ENCODE measurements around the gene DOCK3. TPM values are rescaled to one million over a fixed set of nuclear protein-coding genes. Genes with fewer than 3 reads are reported as not detected.

DOCK3 gene
- total and polyA plus RNA-seq, 2 of the 4 experiments (the other 2 are of a cell fraction) = under 0.01 to 0.12 TPM

- H4K20me1 ChIP-seq (ENCODE audit: insufficient read depth, low read length) = peaks cover 59% of the 10 kb centered on the region
- H3K9me1 ChIP-seq (ENCODE audit: insufficient read depth, low read length) = peaks cover 19% of the 10 kb centered on the region
- no TSS peak for BruUV-seq (replicated peaks)
- H3K56ac ChIP-seq (ENCODE audit: extremely low read depth, insufficient read depth, low read length) = no peak overlapping the region
- H4K5ac ChIP-seq (ENCODE audit: low read depth, low read length) = no peak overlapping the region
- H2AFZ ChIP-seq (replicated peaks; ENCODE audit: low read length, poor library complexity) = no peak overlapping the region
- no peaks in the 10 kb centered on the region for H3K27me3 ChIP-seq (ENCODE audit: control insufficient read depth, insufficient read depth, low read length)
- intact Hi-C loops (cut with micrococcal nuclease) (no loop called here), in situ Hi-C loops (cut with MboI; ENCODE audit: low sequenced_read_pairs) (loop anchor here (25.0 kb wide), 2 partner anchors 543 to 1057 kb away; partner anchors contain the start of genes PARP3, RASSF1, RRP9 and TUSC2), dilution Hi-C loops (cut with HindIII; ENCODE audit: low sequenced_read_pairs, unreplicated experiment) (no loop called here)
- peaks cover 29% of the 10 kb centered on the region for H3K4me1 ChIP-seq (ENCODE audit: control insufficient read depth, insufficient read depth, low read length)
- 0 out of 2 replicates have a peak overlapping the region, but pooled peaks have one; percentile 8 for H3K23ac ChIP-seq (ENCODE audit: low read depth, low read length)
- peaks cover 17 to 61% of the 10 kb centered on the region in 2 experiments; a peak in 3 of 4 replicates for H3K79me1 ChIP-seq (ENCODE audit: low read depth in 1 of 2, low read length in 2 of 2)
- no peak overlapping the region for H2BK15ac ChIP-seq (ENCODE audit: low read depth, low read length)
- DNase-seq (no peak), ATAC-seq (ENCODE audit: low read depth) (no peak)
- H3K14ac ChIP-seq (replicated peaks; ENCODE audit: low read depth, low read length) = no peak overlapping the region
- no peak overlapping the region for H3K4ac ChIP-seq (ENCODE audit: low read depth, low read length)
- no peak overlapping the region for H3K4me3 ChIP-seq (ENCODE audit: insufficient read depth, low read depth, low read length)
- H2BK20ac ChIP-seq (ENCODE audit: low read depth, low read length) = no peak overlapping the region
- POLR2A ChIA-PET (ENCODE audit: unreplicated experiment) = interaction anchor here (0.5 kb wide), 1 partner anchor 81 kb away, joined by 4 read pairs; no protein-coding TSS in a partner anchor
- H3K4me2 ChIP-seq (ENCODE audit: low read depth, low read length) = peak overlapping the region; percentile 9; the same call in 1 of the 2 replicates
- H2BK120ac ChIP-seq (ENCODE audit: low read depth, low read length) = no peak overlapping the region
- no peak overlapping the region for H2BK5ac ChIP-seq (ENCODE audit: low read depth, low read length, poor library complexity, severe bottlenecking)
- H3K36me3 ChIP-seq (ENCODE audit: control insufficient read depth, insufficient read depth, low read length) = peaks cover 59% of the 10 kb centered on the region
- no peaks in the 10 kb centered on the region for H3K9me3 ChIP-seq (ENCODE audit: control insufficient read depth, insufficient read depth, low read length)
- TF ChIP-seq MAFK (IDR thresholded peaks at IDR 0.05; ENCODE audit: low read depth, low read length) (peak; percentile 68), SMC3 (IDR thresholded peaks at IDR 0.05; ENCODE audit: low read depth, low read length) (no peak)
- no peak overlapping the region for H3K9ac ChIP-seq (ENCODE audit: low read depth, low read length)
- no CpG with 5 or more reads among the region's 5 CpGs for WGBS, 2 experiments (ENCODE audit: extremely low coverage in 2 of 2, insufficient read length in 1 of 2)
- H3K18ac ChIP-seq (ENCODE audit: low read depth, low read length) = no peak overlapping the region
- H4K8ac ChIP-seq (ENCODE audit: low read depth in 2 of 2, low read length in 2 of 2) = no peak overlapping the region
- H3K27ac ChIP-seq (ENCODE audit: insufficient read depth, low read length) = no peak overlapping the region
- CTCF ChIA-PET = no interaction called here
- no peak overlapping the region for H2AK5ac ChIP-seq (ENCODE audit: low read depth, low read length)
- no peak overlapping the region for H4K91ac ChIP-seq (ENCODE audit: insufficient read depth, low read depth, low read length)
- peak overlapping the region; percentile 55 for H2AK9ac ChIP-seq (replicated peaks; ENCODE audit: low read depth, low read length, poor library complexity)
Observed at GRCh38 chr3:51394541-51394940, 719.8 kb downstream of the DOCK3 start.

Data from IMR-90 (cell line).